Activated T-cell treated with anti-CD3 and anti-CD28 coated beads, Interleukin-2, amount 50 U/mL, for 72 hours (primary cell): Measurements from ENCODE around the gene GET4. TPM values are rescaled to one million over a fixed set of nuclear protein-coding genes. Genes with fewer than 3 reads are reported as not detected.

Source experiments
- ATAC-seq, 2 donors: fragments of 150-1000 bp; cut with Tn5 transposase; replicated peaks in 1 of 2; 2 replicates each; pipeline ENCODE4 v1.10.0; 2021; ENCODE audit warnings: moderate library complexity in 2 of 2, mild to moderate bottlenecking in 1 of 2
- DNase-seq, 2 donors: peaks; one replicate each; pipeline ENCODE4 v3.0.0; 2021 to 2022; ENCODE audit warnings: mixed read lengths in 1 of 2
- H3K27ac Mint-ChIP-seq: one replicate; pipeline ENCODE4 v1.8.0; 2022; ENCODE audit warnings: mild to moderate bottlenecking, moderate library complexity, mixed read lengths
- H3K27me3 Mint-ChIP-seq: one replicate; pipeline ENCODE4 v1.8.0; 2022; ENCODE audit warnings: low read depth, mixed read lengths
- H3K36me3 Mint-ChIP-seq, 2 donors: one replicate each; pipeline ENCODE4 v1.8.0; 2022; ENCODE audit warnings: mixed read lengths in 2 of 2, mild to moderate bottlenecking in 1 of 2; ENCODE audit not compliant: insufficient read depth in 2 of 2
- H3K4me1 Mint-ChIP-seq: one replicate; pipeline ENCODE4 v1.8.0; 2022; ENCODE audit warnings: low read depth, mixed read lengths
- H3K4me3 Mint-ChIP-seq, 2 donors: one replicate each; pipeline ENCODE4 v1.8.0; 2022; ENCODE audit warnings: mild to moderate bottlenecking in 2 of 2, mixed read lengths in 2 of 2, moderate library complexity in 2 of 2
- H3K9me3 Mint-ChIP-seq, 2 donors: one replicate each; pipeline ENCODE4 v1.8.0; 2022; ENCODE audit warnings: mixed read lengths in 2 of 2
- total RNA-seq, 2 donors: library from RNA; stranded (reverse); gene quantifications; one replicate each; pipeline ENCODE4 v1.2.3, GENCODE V29; 2022

The GET4 gene
- total RNA-seq, 2 donors from 2014 or later, result 33.8 to 34.9 TPM

DNA sequence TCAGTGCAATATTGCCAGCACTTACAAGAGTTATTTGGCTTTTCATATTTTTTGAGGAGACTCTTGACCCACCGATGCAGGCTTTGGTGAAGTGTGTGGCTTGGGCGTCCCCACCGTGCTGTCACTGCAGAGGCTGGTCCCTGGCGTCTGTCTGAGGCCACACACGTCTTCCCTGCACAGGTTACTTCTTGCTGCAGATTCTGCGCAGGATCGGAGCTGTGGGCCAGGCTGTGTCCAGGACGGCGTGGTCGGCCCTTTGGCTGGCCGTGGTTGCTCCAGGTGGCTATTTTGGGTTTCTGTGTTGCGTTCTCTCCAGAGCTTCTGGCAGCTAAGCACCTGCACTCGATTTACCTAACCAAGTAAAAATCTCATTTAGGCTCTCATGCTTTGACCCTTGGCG, 25.1 kb upstream of the GET4 start:
- Mint-ChIP-seq H3K9me3 (no peaks in the 10 kb centered on the region), H3K27me3 (no peaks in the 10 kb centered on the region), H3K36me3 (peaks cover 1 to 14% of the 10 kb centered on the region in 2 donors), H3K27ac (no peak overlapping the region), H3K4me1 (no peaks in the 10 kb centered on the region), H3K4me3 (no peak overlapping the region)
- ATAC-seq, result no peak
- DNase-seq, result no peak

DNA sequence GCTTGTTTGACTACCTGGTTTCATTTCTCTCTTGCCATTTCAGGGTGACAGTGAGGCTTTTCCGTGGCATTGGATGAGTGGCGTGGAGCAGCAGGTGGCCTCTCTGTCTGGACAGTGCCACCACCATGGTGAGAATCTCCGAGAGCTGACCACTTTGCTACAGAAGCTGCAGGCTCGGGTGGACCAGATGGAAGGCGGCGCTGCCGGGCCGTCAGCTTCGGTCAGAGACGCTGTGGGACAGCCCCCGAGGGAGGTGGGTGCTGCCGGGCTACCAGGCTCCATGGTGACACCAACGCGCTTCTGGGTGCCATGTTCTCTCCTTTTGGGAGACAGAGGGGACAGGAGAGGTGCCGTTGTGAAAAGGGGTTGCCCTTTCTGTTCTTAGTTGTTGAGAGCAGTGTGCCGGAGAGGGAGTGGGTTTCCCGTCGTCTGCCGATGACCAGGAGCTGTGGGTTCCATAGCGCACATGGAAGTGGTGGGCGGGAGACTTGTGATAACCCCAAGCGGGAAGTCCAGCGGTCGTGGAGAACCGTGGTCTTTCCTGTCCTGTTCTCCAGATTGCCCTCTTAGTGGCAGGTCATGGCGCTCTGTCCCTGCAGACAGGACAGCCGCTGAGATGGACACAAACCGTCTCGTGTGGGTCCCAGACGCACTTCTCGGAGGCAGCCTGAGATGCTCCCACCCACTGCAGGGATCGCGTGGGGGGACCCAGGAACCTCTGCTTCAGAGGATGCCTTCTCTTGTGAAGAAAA, 22.8 kb upstream of the GET4 start:
- Mint-ChIP-seq H3K36me3 (peaks cover 1 to 10% of the 10 kb centered on the region in 2 donors), H3K27me3 (no peaks in the 10 kb centered on the region), H3K9me3 (no peaks in the 10 kb centered on the region), H3K27ac (no peak overlapping the region), H3K4me3 (no peak overlapping the region), H3K4me1 (no peaks in the 10 kb centered on the region)
- DNase-seq, result no peak
- no peak for ATAC-seq

DNA sequence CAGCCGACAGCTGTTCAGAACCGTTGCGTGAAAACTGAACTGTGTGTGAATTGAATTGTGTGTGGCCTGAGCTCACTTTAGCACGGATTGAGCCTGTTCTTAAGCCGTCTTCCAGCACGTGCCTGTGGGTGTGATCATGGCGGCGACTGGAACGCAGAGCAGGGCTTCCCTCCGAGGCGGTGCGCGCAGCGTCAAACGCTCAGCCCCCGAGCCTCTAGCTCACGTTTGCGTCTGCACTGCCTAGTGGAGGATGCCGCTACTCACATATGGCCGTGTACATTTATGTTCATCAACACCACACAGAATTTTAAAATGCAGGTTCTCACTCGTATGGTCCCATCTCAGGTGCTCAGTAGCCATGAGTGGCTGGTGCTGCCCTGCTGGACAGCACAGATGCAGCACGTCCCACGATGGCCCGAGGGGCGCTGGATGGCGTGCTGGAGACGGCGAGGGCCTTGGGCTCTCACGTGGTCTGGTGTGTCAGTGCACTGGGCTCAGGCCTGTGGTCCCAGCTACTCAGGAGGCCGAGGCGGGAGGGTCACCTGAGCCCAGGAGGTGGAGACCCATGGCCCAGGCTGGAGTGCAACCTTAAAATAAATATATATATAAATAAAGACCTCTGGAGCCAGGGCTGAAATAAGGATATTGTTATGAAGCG, 22.1 kb upstream of the GET4 start:
- Mint-ChIP-seq H3K4me3 (no peak overlapping the region), H3K4me1 (no peaks in the 10 kb centered on the region), H3K9me3 (no peaks in the 10 kb centered on the region), H3K27ac (no peak overlapping the region), H3K36me3 (peaks cover 0 to 7% of the 10 kb centered on the region in 2 donors), H3K27me3 (no peaks in the 10 kb centered on the region)
- ATAC-seq (no peak), DNase-seq (no peak)

DNA sequence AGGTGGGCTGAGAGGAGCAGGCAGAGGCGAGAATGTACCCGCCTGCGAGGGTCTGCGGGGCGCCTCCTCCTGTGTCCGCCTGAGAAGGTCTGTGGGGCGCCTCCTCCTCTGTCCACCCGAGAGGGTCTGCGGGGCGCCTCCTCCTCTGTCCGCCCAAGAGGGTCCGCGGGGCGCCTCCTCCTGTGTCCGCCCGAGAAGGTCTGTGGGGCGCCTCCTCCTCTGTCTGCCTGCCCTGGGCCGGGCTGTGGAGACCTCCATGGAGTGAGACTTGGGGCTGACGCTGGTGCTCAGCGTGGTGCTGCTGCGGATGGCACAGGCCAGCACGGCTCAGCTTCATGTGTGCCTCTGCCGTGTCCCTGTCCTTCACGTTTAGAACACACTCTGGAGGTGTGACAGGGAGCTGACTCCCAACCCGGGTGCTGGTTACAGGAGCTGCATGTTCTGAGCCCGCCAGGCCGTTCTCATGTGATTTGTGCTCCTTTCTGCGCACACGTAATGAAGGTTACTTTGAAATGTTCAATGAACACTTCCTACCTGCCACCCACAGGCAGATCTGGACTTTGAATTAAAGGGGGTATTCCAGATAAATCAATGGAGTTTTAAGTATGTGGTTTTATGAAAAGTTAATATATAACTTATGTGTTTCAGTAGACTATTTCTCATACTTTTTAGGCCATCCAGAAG, 20.5 kb upstream of the GET4 start:
- Mint-ChIP-seq H3K4me3 (no peak overlapping the region), H3K27me3 (no peaks in the 10 kb centered on the region), H3K4me1 (no peaks in the 10 kb centered on the region), H3K9me3 (no peaks in the 10 kb centered on the region), H3K27ac (no peak overlapping the region), H3K36me3 (peaks cover 4 to 18% of the 10 kb centered on the region in 2 donors)
- DNase-seq, result no peak
- no peak for ATAC-seq

DNA sequence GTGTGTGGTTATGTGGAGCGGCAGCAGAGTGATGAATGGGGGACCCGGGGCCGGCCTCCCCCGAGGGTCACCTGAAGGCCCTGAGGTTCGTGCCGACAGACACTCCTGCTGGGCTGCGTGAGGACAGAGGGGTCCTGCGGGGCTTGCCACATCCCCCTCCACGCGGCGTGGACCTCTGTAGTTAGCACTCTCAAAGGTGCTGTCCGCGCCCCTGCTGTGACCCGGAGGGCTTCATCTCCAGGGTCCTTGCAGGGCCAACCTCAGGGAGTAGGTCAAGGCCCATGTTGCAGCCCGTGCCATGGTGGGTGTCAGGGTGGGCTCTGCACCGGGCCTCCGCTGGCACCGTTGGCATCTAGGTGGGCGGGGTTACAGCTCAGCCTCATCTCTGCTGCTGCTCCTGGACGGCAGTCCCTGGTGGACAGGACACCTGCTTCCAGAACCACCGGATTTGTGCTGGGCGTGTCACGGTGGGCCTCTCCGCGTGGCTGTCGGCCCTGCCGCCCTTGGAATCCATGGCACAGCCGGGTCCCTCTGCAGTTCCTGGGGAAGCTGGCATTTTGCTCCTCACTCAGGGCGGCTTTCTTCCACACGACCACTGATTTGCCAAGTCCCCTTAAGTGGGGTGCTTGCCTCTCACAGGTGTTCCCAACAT, 19.8 kb upstream of the GET4 start:
- DNase-seq (no peak), ATAC-seq (no peak)
- Mint-ChIP-seq H3K4me1 (no peaks in the 10 kb centered on the region), H3K27ac (no peak overlapping the region), H3K9me3 (no peaks in the 10 kb centered on the region), H3K36me3 (peaks cover 7 to 24% of the 10 kb centered on the region in 2 donors), H3K4me3 (no peak overlapping the region), H3K27me3 (no peaks in the 10 kb centered on the region)

DNA sequence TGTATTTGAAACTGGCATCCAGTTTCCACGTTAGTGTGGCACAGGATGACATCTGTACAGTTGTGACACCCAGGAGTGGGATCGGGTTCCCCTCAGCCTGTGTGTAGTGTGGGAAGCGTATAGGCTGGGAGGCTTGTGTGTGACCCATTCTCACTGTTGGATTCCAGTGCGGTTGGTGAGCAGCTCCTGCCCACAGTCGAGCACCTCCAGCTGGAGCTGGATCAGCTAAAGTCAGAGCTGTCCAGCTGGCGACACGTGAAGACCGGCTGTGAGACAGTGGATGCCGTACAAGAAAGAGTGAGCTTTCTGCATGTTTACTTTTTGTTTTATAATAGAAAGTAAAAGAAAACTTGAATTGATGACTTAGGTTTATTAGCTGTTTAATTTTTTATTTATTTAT, 18.7 kb upstream of the GET4 start:
- Mint-ChIP-seq H3K36me3 (peaks cover 7 to 27% of the 10 kb centered on the region in 2 donors), H3K9me3 (no peaks in the 10 kb centered on the region), H3K4me3 (no peak overlapping the region), H3K27ac (no peak overlapping the region), H3K27me3 (no peaks in the 10 kb centered on the region), H3K4me1 (no peaks in the 10 kb centered on the region)
- ATAC-seq (no peak), DNase-seq (no peak)

DNA sequence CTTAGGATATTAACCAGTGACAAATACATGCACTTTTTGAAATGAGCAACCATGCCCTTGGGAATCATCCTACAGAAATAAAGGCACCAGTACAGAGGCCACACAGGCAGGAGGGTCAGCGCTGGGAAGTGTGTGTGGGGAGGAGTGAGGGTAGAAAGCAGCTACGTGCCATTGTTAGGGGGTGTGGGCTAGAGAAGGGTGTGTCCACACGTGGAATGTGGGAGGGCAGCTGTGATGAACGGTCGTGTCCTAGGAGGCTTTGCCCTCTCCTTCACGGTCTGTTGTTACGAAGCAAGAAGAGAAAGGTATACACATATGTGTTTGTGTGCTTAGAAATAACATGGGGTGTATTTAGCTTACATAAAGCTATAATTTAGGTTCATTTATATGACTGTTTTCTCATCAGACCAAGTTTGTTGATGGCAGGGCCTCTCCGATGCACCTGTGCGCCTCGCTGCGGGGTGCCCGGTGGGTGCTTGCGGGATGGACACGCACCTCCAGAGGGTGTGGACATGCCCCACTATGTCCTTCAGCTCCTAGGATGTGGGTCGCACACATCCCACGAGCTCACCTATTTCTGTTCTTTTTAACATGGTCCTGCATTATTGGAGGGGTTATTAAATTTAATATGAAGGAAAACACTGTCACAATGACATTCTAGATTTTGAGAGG, 16.9 kb upstream of the GET4 start:
- ATAC-seq (no peak), DNase-seq (no peak)
- Mint-ChIP-seq H3K27ac (no peak overlapping the region), H3K36me3 (peaks cover 7 to 23% of the 10 kb centered on the region in 2 donors), H3K4me1 (no peaks in the 10 kb centered on the region), H3K4me3 (no peak overlapping the region), H3K9me3 (no peaks in the 10 kb centered on the region), H3K27me3 (no peaks in the 10 kb centered on the region)

DNA sequence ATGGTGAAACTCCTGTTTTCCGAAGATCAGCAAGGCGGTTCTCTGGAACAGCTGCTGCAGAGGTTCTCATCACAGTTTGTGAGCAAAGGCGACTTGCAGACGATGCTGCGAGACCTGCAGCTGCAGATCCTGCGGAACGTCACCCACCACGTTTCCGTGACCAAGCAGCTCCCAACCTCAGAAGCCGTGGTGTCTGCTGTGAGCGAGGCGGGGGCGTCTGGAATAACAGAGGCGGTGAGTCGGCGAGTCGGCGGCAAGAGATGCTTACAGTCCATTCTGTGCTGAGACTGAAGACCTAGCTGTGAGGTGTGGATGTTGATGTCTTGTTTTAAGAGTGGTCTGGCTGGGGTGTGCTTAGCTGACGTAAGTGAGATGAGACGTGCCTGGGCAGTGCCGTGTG, 16.2 kb upstream of the GET4 start:
- no peaks in the 10 kb centered on the region for H3K9me3 Mint-ChIP-seq
- H3K4me3 Mint-ChIP-seq, result no peak overlapping the region
- H3K27ac Mint-ChIP-seq, result no peak overlapping the region
- H3K4me1 Mint-ChIP-seq, result no peaks in the 10 kb centered on the region
- DNase-seq (no peak), ATAC-seq (no peak)
- H3K27me3 Mint-ChIP-seq, result no peaks in the 10 kb centered on the region
- H3K36me3 Mint-ChIP-seq, result peaks cover 7 to 23% of the 10 kb centered on the region in 2 donors

DNA sequence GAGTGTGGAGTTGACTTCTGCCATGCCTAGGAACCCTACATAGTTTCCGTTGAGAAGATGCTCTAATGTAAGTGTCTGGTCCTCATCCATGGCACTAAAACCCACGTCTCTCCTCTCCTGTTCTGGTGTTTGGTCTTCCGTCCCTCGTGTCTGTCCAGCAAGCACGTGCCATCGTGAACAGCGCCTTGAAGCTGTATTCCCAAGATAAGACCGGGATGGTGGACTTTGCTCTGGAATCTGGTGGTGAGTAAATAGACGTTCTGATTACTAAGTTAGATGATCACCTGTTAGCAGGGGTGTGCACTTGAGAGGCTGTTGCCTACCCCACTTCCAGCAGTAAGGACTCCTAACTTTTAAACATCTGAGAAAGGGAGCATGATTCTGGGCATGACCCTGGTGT, 15.1 kb upstream of the GET4 start:
- H3K36me3 Mint-ChIP-seq, result peaks cover 11 to 23% of the 10 kb centered on the region in 2 donors
- DNase-seq (no peak), ATAC-seq (no peak)
- H3K4me3 Mint-ChIP-seq, result no peak overlapping the region
- no peaks in the 10 kb centered on the region for H3K9me3 Mint-ChIP-seq
- H3K27me3 Mint-ChIP-seq, result no peaks in the 10 kb centered on the region
- H3K27ac Mint-ChIP-seq, result no peak overlapping the region
- H3K4me1 Mint-ChIP-seq, result no peaks in the 10 kb centered on the region

DNA sequence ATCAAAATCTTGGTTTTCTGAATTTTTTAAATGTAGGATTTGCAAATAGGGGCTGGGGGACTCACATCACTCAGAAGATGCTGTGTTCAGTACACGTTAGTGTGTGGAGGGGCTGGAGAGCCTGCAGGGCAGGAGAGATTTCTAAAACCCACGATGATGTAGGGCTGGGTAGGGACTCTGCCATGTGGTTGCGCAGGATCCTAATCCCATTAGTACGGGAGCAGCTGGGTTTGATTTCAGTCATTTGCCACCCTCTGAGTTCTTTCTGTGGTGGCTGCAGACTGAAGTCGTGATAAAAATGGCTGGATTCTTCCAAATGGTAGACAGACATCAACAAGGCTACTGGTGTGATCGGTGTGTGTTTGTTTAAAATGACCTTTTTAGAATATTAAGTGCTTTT, 14.2 kb upstream of the GET4 start:
- Mint-ChIP-seq H3K36me3 (peaks cover 12 to 25% of the 10 kb centered on the region in 2 donors), H3K4me3 (no peak overlapping the region), H3K9me3 (no peaks in the 10 kb centered on the region), H3K4me1 (no peaks in the 10 kb centered on the region), H3K27me3 (no peaks in the 10 kb centered on the region), H3K27ac (no peak overlapping the region)
- no peak for DNase-seq
- no peak for ATAC-seq

DNA sequence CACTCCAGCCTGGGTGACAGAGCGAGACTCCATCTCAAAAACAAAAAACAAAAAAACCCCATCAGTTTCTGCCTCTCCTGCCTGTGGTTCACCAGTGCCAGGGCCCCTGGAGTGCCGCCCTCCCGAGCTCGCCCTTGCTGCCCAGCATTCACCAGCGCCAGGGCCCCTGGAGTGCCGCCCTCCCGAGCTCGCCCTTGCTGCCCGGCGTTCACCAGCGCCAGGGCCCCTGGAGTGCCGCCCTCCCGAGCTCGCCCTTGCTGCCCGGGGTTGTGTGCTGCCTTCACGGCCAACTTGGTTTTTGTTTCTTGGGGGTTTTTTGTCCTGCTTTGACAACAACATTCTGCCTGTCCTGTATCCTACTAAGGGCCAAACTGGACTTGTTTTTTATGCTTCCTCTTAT, 13.2 kb upstream of the GET4 start:
- Mint-ChIP-seq H3K4me1 (no peaks in the 10 kb centered on the region), H3K4me3 (no peak overlapping the region), H3K36me3 (peaks cover 15 to 27% of the 10 kb centered on the region in 2 donors), H3K27ac (no peak overlapping the region), H3K9me3 (no peaks in the 10 kb centered on the region), H3K27me3 (no peaks in the 10 kb centered on the region)
- DNase-seq (no peak), ATAC-seq (no peak)

DNA sequence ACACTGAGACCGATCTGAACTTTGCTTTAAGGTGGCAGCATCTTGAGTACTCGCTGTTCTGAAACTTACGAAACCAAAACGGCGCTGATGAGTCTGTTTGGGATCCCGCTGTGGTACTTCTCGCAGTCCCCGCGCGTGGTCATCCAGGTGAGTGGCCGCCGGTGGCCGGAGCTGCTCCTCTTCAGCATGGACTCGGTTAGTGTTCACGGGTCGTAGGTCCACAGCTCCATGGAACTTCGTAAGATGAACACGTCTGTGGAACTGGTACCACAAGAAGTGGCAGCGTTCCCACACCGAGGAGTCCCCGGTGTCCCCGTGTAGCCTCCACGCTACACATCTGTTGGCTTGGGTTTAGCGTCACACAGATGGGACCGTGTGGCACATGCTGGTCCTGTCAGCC, 10.4 kb upstream of the GET4 start:
- H3K9me3 Mint-ChIP-seq, result no peaks in the 10 kb centered on the region
- H3K4me1 Mint-ChIP-seq, result peaks cover 6% of the 10 kb centered on the region
- ATAC-seq, result no peak
- H3K4me3 Mint-ChIP-seq, result no peak overlapping the region
- peaks cover 11 to 17% of the 10 kb centered on the region in 2 donors for H3K36me3 Mint-ChIP-seq
- no peak for DNase-seq
- no peak overlapping the region for H3K27ac Mint-ChIP-seq
- no peaks in the 10 kb centered on the region for H3K27me3 Mint-ChIP-seq

DNA sequence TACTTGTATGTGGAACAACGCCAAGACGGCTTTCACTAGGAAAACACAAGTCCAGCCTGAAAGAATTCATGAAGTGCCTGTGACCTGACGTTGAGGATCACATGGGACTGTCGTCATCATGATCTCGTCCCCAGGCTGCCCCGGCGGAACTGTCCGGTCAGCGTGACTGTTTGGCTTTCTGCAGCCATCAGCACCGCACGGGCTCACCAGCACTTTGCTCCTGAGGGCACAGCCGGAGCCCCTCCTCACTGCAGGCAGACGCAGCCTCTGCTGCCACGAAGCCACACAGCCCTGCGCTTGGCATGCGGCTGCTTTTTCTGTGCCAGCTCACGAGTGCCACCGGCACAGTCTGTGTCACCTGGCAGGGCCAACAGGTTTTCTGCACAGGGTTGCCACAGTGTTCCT, 9.4 kb upstream of the GET4 start:
- peaks cover 6% of the 10 kb centered on the region for H3K4me1 Mint-ChIP-seq
- no peak for ATAC-seq
- H3K27ac Mint-ChIP-seq, result no peak overlapping the region
- DNase-seq, result no peak
- H3K4me3 Mint-ChIP-seq, result no peak overlapping the region
- peaks cover 9 to 10% of the 10 kb centered on the region in 2 donors for H3K36me3 Mint-ChIP-seq
- H3K27me3 Mint-ChIP-seq, result no peaks in the 10 kb centered on the region
- no peaks in the 10 kb centered on the region for H3K9me3 Mint-ChIP-seq
